ENCODE measurements around the gene INTS14. TPM values are rescaled to one million over a fixed set of nuclear protein-coding genes. Genes with fewer than 3 reads are reported as not detected.

INTS14 gene
- total RNA-seq, 1 experiment from 2014 or later, result 44.7 TPM

DNA sequence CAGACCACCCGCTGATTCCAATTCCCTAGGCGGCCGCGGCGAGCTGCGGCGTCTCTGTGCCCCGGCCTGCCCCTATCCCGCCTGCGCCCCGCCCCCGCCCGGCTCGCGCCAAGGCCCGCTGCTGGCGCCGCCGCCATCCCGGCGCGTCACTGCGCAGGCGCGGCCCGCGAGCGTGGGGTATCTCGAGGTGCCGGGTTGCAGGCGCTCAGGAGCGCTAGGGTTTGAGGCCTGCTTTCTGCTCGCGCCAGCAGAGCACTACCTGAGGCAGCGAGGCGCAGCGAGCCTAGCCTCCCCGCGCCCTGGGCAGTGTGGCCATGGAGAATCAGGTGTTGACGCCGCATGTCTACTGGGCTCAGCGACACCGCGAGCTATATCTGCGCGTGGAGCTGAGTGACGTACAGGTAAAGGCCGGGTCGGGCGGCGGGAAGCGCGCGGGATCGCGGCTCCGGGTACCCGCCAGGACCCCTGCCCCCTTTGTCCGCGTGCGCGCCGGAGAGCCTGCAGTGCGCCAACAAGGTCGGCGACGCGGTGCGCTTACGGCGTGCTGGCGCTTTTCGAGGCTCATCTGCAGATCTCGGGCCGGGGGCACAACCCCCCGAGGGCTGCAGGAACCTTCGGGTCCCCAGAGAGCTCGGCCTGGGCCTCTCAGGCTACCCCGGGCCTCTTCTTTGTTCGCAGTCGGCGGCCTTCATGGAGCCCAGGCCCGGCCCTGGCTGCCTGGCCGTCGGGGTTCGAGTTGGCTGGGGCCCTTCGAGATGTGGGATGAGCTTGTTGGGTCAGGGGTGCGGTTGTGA lies 80.4 kb downstream of the INTS14 start, which contains the start of gene HACD3:
Gene HACD3 (plus strand): TSS at position 146 of the 794 bp plus-strand sequence. CDS start 169 bp downstream, at position 315.
- Histone ChIP-seq H3K4me2 (ENCODE audit: insufficient read depth, insufficient read length, low read length) (peak within 1 kb of the TSS; percentile 70), H3K18ac (ENCODE audit: insufficient read length, low read depth, low read length) (peak within 1 kb of the TSS; percentile 99), H3K4me1 (ENCODE audit: insufficient read depth, low read length) (no peaks in the 10 kb centered on the region; the same call in 1 of the 2 replicates), H3K9ac (ENCODE audit: extremely low read depth, insufficient read length, low read length) (peak within 1 kb of the TSS; percentile 98), H4K91ac (ENCODE audit: insufficient read length, low read depth, low read length) (peak within 1 kb of the TSS; percentile 92), H3K79me1 (ENCODE audit: insufficient read depth, low read depth, low read length, poor library complexity, severe bottlenecking) (no peaks in the 10 kb centered on the region), H2AK5ac (ENCODE audit: insufficient read length, low read length) (no peak within 1 kb of the TSS), H3K79me2 (ENCODE audit: insufficient read depth, low read length) (peaks cover 32% of the 10 kb centered on the region), H3K27ac (ENCODE audit: insufficient read length, low read depth, low read length) (peak within 1 kb of the TSS; percentile 19), H3K23ac (ENCODE audit: insufficient read length, low read depth, low read length) (no peak within 1 kb of the TSS), H2BK20ac (ENCODE audit: low read depth, low read length, poor library complexity, severe bottlenecking) (no peak within 1 kb of the TSS), H2BK5ac (ENCODE audit: insufficient read length, low read length) (no peak within 1 kb of the TSS), H3K27me3 (ENCODE audit: insufficient read depth, low read length) (no peaks in the 10 kb centered on the region), H4K5ac (ENCODE audit: insufficient read length, low read depth, low read length) (peak within 1 kb of the TSS; percentile 94), H3T11ph (ENCODE audit: low read length) (no peak within 1 kb of the TSS), H4K8ac (replicated peaks; ENCODE audit: insufficient read length, low read depth, low read length) (peak within 1 kb of the TSS; percentile 79), H3K23me2 (ENCODE audit: insufficient read length, low read depth, low read length, poor library complexity, severe bottlenecking) (peaks cover 3% of the 10 kb centered on the region), H4K20me1 (ENCODE audit: control insufficient read depth, insufficient read depth, insufficient read length) (no peaks in the 10 kb centered on the region), H2BK120ac (ENCODE audit: low read depth, low read length, poor library complexity, severe bottlenecking) (peak within 1 kb of the TSS; percentile 40), H2AFZ (ENCODE audit: low read length) (peak within 1 kb of the TSS; percentile 1), H2BK15ac (ENCODE audit: low read depth, low read length) (no peak within 1 kb of the TSS), H2BK12ac (ENCODE audit: insufficient read length, low read depth, low read length) (no peak within 1 kb of the TSS), H3K9me3 (ENCODE audit: control insufficient read depth, low read depth, low read length) (no peaks in the 10 kb centered on the region), H3K4ac (ENCODE audit: low read depth, low read length) (peak within 1 kb of the TSS; percentile 53), H3K14ac (ENCODE audit: insufficient read depth, low read length) (peak within 1 kb of the TSS; percentile 100), H3K56ac (ENCODE audit: insufficient read length, low read depth, low read length) (peak within 1 kb of the TSS; percentile 4)
- Mint-ChIP-seq H3K36me3 (ENCODE audit: insufficient read depth in 1 of 3, low read depth in 3 of 3) (peaks cover 3 to 18% (median 7%) of the 10 kb centered on the region in 3 experiments; a peak in 5 of 7 replicates), H3K27ac (peak within 1 kb of the TSS; percentile 2 to 95 (median 90); a peak in 6 of 7 replicates), H3K4me1 (peaks cover 34 to 44% of the 10 kb centered on the region in 2 experiments), H3K9me3 (no peaks in the 10 kb centered on the region), H3K4me3 (peak within 1 kb of the TSS; percentile 84 to 89), H3K27me3 (ENCODE audit: low read depth) (no peaks in the 10 kb centered on the region)
- DNase-seq, result peak; percentile 90
- WGBS (ENCODE audit: extremely low coverage, insufficient read length, low lambda C conversion rate), result no CpG with 5 or more reads among the region's 88 CpGs
- TF ChIP-seq, protein P1, sequence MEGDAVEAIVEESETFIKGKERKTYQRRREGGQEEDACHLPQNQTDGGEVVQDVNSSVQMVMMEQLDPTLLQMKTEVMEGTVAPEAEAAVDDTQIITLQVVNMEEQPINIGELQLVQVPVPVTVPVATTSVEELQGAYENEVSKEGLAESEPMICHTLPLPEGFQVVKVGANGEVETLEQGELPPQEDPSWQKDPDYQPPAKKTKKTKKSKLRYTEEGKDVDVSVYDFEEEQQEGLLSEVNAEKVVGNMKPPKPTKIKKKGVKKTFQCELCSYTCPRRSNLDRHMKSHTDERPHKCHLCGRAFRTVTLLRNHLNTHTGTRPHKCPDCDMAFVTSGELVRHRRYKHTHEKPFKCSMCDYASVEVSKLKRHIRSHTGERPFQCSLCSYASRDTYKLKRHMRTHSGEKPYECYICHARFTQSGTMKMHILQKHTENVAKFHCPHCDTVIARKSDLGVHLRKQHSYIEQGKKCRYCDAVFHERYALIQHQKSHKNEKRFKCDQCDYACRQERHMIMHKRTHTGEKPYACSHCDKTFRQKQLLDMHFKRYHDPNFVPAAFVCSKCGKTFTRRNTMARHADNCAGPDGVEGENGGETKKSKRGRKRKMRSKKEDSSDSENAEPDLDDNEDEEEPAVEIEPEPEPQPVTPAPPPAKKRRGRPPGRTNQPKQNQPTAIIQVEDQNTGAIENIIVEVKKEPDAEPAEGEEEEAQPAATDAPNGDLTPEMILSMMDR (conservative IDR thresholded peaks at IDR 0.05), result no peak
